GM10248 (cell line): ENCODE data around the gene TEN1.

Experiments used
- CTCF ChIA-PET: fragments of 300-600 bp; sonication (Branson Sonifier 250); formaldehyde crosslinking; extraction: SDS; loops from one replicate; lab custom pipeline; 2021; ENCODE audit warnings: antibody characterized with exemption; lab: Yijun Ruan, JAX
- POLR2A ChIA-PET: fragments of 350-650 bp; sonication (Branson Sonifier 250); formaldehyde crosslinking; extraction: SDS; loops from one replicate; lab custom pipeline; 2020; ENCODE audit warnings: antibody characterized with exemption; lab: Yijun Ruan, JAX
- DNase-seq: peaks from one replicate; pipeline ENCODE4 v3.0.0; 2012; ENCODE audit errors: extremely low spot score
- CTCF ChIP-seq: IDR thresholded peaks from 2 replicates; pipeline ENCODE4 v1.5.1; 2012; ENCODE audit warnings: mild to moderate bottlenecking, low read depth; ENCODE audit errors: extremely low read depth, missing control alignments, control extremely low read depth

The TEN1 gene

GRCh38 chr17:76018801-76019200 is 39.8 kb downstream of the TEN1 start:
- TF ChIP-seq CTCF: no peak
- ChIA-PET POLR2A (no interaction called here), CTCF (interaction anchor here (1.1 to 17.4 kb wide), 9 partner anchors 12 to 390 kb away, joined by 3 to 266 read pairs (median 4); partner anchors contain the start of gene CDK3)
- DNase-seq: no peak

- no peak for TF ChIP-seq CTCF
- POLR2A ChIA-PET: no interaction called here
- DNase-seq: no peak
- CTCF ChIA-PET: interaction anchor here (0.8 to 17.4 kb wide), 11 partner anchors 11 to 388 kb away, joined by 3 to 266 read pairs (median 4); partner anchors contain the start of genes CDK3 and SPHK1
These were observed 40.9 kb downstream of the TEN1 start for GRCh38 chr17:76019833-76020467.

DNA sequence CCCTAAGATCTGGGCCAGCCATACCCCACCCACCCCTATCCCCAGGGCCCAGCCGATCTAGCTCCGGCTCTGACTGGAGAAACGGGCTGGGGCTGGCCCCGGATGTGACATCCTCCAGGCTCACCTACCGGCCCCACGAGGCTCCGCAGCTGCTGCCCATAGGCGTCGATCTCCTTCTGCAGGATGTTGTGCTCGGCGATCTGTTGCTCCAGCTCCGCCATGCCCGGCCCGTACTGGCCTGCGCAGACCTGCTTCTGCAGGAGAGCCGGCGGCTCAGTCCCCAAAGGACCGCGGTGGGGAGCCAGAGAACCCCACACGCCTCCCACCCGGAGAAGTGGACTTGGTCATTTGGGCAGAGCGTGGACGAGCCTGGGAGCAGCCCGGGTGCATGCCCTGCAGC is 43.2 kb downstream of the TEN1 start:
- CTCF ChIA-PET: interaction anchor here (1.3 kb wide), 1 partner anchor 8 kb away, joined by 5 read pairs; no protein-coding TSS in a partner anchor
- POLR2A ChIA-PET: no interaction called here
- DNase-seq: no peak
- TF ChIP-seq CTCF: no peak

- no peak for DNase-seq
- POLR2A ChIA-PET: no interaction called here
- CTCF ChIA-PET: interaction anchor here (1.3 to 1.5 kb wide), 2 partner anchors 9 kb away, joined by 5 read pairs; no protein-coding TSS in a partner anchor
- no peak for TF ChIP-seq CTCF
These were observed 44.2 kb downstream of the TEN1 start for GRCh38 chr17:76022973-76023899.

DNA sequence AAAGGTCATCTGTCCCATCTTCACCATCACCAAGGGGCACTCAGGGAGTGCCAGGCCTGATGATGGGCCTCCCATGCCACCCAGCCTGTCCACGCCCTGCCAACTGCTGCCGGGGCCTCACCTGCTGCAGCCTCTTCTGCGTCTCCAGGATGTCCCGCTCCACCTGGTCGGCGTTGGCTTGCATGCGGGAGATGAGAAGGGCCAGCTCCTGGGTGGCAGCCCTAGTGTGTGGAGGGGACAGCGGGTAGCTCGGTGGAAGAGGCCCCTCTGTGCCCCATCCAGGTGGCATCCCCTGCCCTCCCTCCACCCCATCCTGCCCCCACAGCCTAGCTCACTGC is 44.8 kb downstream of the TEN1 start:
- POLR2A ChIA-PET: no interaction called here
- no peak for DNase-seq
- TF ChIP-seq CTCF: no peak
- CTCF ChIA-PET: interaction anchor here (1.5 kb wide), 1 partner anchor 9 kb away, joined by 5 read pairs; no protein-coding TSS in a partner anchor

DNA sequence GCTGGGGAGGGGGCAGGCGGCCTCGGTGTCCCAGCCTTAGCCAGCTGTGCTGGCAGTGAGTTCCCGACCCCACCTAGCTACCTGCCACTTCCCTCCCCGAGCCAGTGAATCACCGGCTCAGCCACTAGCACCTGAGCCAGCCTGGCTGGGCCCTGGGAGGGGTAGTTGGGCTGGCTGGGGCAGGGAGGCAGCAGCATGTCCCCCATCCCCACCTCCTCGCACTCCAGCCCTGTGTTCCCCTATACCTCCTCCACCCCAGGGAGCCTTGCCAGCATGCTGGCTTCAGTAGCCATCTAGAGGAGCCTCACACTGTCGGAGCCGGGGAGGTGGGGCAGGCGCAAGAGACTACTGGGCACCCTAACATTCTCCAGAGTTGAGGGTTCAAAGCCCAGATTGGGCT is 45.3 kb downstream of the TEN1 start:
- TF ChIP-seq CTCF: no peak
- ChIA-PET CTCF (interaction anchor here (1.5 kb wide), 1 partner anchor 10 kb away, joined by 5 read pairs; no protein-coding TSS in a partner anchor), POLR2A (no interaction called here)
- no peak for DNase-seq
